Loucy (cell line): ENCODE results near the gene KRT31.

Experiments used
- CTCF ChIP-seq: fragments of 200-600 bp; sonication (generic); conservative IDR thresholded peaks from 2 replicates; pipeline ENCODE4 v1.5.1; 2014; ENCODE audit warnings: mild to moderate bottlenecking, antibody characterized with exemption, low read length
- EZH2phosphoT487 ChIP-seq: fragments of 200-600 bp; IDR thresholded peaks from 2 replicates; pipeline ENCODE4 v1.6.1; 2018; ENCODE audit warnings: antibody characterized with exemption, mild to moderate bottlenecking, moderate library complexity, borderline replicate concordance

DNA sequence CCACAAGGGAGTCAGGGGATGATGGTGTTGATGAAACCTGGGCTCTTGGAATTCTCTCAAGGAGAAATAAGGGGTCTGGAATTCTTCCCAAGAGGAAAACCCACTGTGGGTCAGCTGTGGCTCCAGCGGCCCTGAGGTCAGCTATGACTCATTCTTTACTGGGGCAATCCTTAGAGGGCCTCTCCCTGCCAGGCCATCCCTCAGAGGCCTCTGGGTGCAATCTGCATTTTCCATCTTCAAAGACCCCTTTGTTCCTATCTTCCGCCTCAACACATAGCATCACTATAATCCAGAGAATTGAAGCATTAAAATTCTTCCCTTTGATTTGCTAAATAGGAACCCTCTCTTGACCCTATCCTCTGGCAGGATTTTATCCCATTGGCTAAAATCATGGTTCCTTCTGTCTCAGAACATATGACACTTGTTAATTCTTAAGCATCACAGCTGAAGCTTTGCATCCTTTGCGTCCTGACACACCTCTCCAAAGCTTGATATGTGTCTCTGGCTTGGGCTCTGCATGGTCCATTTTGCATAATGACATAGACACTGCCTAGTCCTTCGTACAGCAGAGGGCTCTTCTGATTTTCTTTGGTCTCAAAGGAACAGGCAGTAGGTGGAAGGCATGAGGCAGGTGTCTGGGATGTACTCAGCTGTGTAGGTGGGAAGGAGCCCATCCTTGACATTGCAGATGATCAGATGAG, 31.3 kb upstream of the KRT31 start:
- TF ChIP-seq CTCF (no peak), EZH2phosphoT487 (no peak)
